Ishikawa (cell line): ENCODE data around the gene GFRA1.

Source experiments
- CEBPB ChIP-seq: IDR thresholded peaks from 2 replicates; pipeline ENCODE4 v1.6.1; 2012
- CREB1 ChIP-seq: IDR thresholded peaks from 2 replicates; pipeline ENCODE4 v1.6.1; 2012; ENCODE audit warnings: low read depth
- EGR1 ChIP-seq: IDR thresholded peaks from 2 replicates; pipeline ENCODE4 v1.6.1; 2012
- EP300 ChIP-seq: IDR thresholded peaks from 2 replicates; pipeline ENCODE4 v1.6.1; 2012; ENCODE audit warnings: borderline replicate concordance
- FOXM1 ChIP-seq: IDR thresholded peaks from 2 replicates; pipeline ENCODE4 v1.6.1; 2012; ENCODE audit warnings: low read depth, borderline replicate concordance
- NFIC ChIP-seq: IDR thresholded peaks from 2 replicates; pipeline ENCODE4 v1.6.1; 2012
- RAD21 ChIP-seq: IDR thresholded peaks from 2 replicates; pipeline ENCODE4 v1.6.1; 2012; ENCODE audit warnings: low read depth
- TAF1 ChIP-seq: IDR thresholded peaks from 2 replicates; pipeline ENCODE4 v1.6.1; 2012; ENCODE audit warnings: low read depth, mild to moderate bottlenecking
- TCF12 ChIP-seq: IDR thresholded peaks from 2 replicates; pipeline ENCODE4 v1.6.1; 2012; ENCODE audit warnings: low read depth
- TEAD4 ChIP-seq: IDR thresholded peaks from 2 replicates; pipeline ENCODE4 v1.6.1; 2012
- YY1 ChIP-seq: IDR thresholded peaks from 2 replicates; pipeline ENCODE4 v1.6.1; 2012; ENCODE audit warnings: low read depth
- ZBTB7A ChIP-seq: IDR thresholded peaks from 2 replicates; pipeline ENCODE4 v1.6.1; 2012; ENCODE audit warnings: low read depth
- TF ChIP-seq, protein P1 (sequence below): IDR thresholded peaks from 2 replicates; pipeline ENCODE4 v1.6.1; 2012
- TF ChIP-seq, protein P2 (sequence below): IDR thresholded peaks from 2 replicates; pipeline ENCODE4 v1.6.1; 2012; ENCODE audit warnings: low read depth, mild to moderate bottlenecking
- TF ChIP-seq, protein P3 (sequence below): IDR thresholded peaks from 2 replicates; pipeline ENCODE4 v1.6.1; 2012

The GFRA1 gene

DNA sequence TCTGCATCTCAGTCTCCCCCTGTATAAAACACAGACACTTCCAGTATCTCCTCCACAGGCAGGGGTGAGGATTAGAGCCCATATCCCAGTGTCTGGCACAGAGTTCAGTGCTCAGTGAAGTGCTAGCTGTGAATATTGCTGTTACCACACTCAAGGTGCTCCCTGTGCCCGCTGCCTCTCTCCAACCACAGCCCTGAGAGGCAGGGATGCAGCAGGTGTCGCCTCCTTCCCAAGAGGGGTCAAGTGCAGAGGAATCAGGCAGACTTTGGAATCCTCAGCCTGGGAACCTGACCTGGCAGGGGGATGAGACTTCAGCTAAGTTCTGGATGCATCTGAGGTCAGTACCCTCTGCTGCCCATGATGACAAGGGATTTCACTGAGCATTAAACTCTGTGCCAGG is 163.1 kb downstream of the GFRA1 start:
- no peak for TF ChIP-seq TEAD4
- no peak for TF ChIP-seq TAF1
- no peak for TF ChIP-seq NFIC

DNA sequence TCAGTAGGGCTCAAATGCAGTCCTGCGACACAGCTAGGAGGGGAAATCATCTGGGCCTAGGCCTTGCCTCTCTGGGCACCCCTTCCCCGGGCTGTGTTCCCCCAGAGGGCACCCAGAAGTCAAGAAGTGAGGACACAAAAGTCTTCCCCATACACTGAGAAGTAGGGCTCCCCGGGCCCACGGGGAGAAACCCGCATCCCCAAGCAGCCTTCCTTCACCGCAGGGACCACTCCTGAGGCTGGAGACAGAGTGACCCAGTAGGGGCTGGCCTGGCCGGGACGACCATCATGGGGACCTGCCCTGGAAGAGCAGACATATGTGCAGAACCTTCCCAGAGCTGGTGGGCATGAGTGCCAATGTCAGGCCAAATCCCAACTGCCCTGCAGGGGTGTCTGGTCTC is 163.5 kb downstream of the GFRA1 start:
- TF ChIP-seq NFIC (no peak), CREB1 (no peak), TEAD4 (no peak), TAF1 (no peak), RAD21 (no peak), EP300 (no peak)
- TF ChIP-seq, protein P1, sequence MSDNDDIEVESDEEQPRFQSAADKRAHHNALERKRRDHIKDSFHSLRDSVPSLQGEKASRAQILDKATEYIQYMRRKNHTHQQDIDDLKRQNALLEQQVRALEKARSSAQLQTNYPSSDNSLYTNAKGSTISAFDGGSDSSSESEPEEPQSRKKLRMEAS = no peak

DNA sequence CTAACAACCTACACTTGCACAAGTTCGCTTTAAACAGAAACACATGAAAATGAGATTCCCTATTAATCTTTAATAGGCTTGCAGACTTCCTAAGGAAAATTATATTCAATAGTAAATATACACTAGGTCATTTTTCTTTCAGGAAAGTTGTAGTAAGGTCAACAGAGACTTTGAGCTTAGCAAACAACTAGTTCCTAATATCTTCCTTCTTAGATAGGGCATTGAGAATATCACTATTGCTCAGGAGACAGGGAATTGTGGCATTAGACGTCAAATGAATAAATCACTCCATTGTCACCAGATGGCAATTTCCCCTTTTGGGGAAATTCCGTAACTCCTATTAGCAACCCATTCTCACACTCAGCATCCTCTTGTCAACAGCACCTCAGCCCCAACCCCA is 164.9 kb downstream of the GFRA1 start:
- no peak for TF ChIP-seq NFIC
- TF ChIP-seq CREB1 = no peak
- TF ChIP-seq, protein P2, sequence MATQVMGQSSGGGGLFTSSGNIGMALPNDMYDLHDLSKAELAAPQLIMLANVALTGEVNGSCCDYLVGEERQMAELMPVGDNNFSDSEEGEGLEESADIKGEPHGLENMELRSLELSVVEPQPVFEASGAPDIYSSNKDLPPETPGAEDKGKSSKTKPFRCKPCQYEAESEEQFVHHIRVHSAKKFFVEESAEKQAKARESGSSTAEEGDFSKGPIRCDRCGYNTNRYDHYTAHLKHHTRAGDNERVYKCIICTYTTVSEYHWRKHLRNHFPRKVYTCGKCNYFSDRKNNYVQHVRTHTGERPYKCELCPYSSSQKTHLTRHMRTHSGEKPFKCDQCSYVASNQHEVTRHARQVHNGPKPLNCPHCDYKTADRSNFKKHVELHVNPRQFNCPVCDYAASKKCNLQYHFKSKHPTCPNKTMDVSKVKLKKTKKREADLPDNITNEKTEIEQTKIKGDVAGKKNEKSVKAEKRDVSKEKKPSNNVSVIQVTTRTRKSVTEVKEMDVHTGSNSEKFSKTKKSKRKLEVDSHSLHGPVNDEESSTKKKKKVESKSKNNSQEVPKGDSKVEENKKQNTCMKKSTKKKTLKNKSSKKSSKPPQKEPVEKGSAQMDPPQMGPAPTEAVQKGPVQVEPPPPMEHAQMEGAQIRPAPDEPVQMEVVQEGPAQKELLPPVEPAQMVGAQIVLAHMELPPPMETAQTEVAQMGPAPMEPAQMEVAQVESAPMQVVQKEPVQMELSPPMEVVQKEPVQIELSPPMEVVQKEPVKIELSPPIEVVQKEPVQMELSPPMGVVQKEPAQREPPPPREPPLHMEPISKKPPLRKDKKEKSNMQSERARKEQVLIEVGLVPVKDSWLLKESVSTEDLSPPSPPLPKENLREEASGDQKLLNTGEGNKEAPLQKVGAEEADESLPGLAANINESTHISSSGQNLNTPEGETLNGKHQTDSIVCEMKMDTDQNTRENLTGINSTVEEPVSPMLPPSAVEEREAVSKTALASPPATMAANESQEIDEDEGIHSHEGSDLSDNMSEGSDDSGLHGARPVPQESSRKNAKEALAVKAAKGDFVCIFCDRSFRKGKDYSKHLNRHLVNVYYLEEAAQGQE = no peak
- TF ChIP-seq, protein P3, sequence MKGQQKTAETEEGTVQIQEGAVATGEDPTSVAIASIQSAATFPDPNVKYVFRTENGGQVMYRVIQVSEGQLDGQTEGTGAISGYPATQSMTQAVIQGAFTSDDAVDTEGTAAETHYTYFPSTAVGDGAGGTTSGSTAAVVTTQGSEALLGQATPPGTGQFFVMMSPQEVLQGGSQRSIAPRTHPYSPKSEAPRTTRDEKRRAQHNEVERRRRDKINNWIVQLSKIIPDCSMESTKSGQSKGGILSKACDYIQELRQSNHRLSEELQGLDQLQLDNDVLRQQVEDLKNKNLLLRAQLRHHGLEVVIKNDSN = no peak
- no peak for TF ChIP-seq YY1
- TF ChIP-seq, protein P1 = no peak
- no peak for TF ChIP-seq EP300
- no peak for TF ChIP-seq CEBPB
- no peak for TF ChIP-seq ZBTB7A

DNA sequence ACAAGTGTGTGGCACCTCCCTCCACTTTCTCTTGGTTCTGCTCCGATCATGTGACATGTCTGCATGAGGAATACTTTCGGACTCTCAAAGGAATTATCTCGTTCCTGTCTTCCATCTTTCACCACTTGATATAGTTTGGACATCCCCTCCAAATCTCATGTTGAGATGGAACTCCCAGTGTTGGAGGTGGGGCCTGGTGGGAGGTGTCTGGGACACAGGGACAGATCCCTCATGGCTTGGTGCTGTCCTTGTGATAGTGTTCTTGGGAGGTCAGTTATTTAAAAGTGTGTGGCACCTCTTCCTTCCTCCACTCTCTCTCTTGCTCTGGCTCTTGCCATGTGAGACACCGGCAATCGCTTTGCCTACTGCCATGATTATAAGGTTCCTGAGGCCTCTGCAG is 166.4 kb downstream of the GFRA1 start:
- no peak for TF ChIP-seq EP300
- TF ChIP-seq, protein P2 = no peak
- no peak for TF ChIP-seq FOXM1
- no peak for TF ChIP-seq NFIC

DNA sequence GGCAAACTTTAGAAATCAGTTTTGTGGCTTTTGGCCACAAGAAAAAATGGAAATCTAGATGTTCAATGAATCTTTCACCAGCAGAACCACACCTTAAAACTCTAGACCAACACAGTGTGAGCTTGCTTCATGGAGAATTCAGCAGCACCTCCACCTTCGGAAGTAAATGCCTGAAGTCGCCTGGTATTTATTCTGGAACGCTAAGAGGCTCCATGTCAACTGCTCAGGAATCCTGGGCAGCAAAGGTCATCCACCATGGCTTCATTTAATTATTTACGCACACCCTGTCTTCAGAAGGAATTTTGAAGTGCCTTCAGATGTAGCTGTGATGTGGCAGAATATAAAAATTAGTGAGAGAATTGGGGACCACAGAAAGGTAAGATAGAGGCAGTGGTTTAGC is 167.7 kb downstream of the GFRA1 start:
- TF ChIP-seq, protein P1 = no peak
- no peak for TF ChIP-seq CREB1
- TF ChIP-seq RAD21 = no peak
- TF ChIP-seq FOXM1 = no peak
- no peak for TF ChIP-seq TEAD4
- TF ChIP-seq, protein P3 = no peak
- no peak for TF ChIP-seq TAF1
- no peak for TF ChIP-seq YY1
- TF ChIP-seq, protein P2 = no peak
- no peak for TF ChIP-seq EGR1
- no peak for TF ChIP-seq ZBTB7A
- no peak for TF ChIP-seq NFIC
- TF ChIP-seq TCF12 = no peak
